ENCODE measurements around the gene STX8.

- no peak for TF ChIP-seq CTCF (IDR thresholded peaks at IDR 0.05 in 2 of 3, conservative IDR thresholded peaks at IDR 0.05 in 1 of 3; ENCODE audit: borderline replicate concordance in 1 of 3, insufficient read depth in 1 of 3, low read depth in 2 of 3, low read length in 2 of 3)
- no peak for TF ChIP-seq POLR2A (IDR thresholded peaks at IDR 0.05; ENCODE audit: borderline replicate concordance, extremely low read depth, insufficient read depth, insufficient read length)
- no peak for TF ChIP-seq RAD21 (IDR thresholded peaks at IDR 0.05; ENCODE audit: low read depth)
- no peak for TF ChIP-seq EGR1 (IDR thresholded peaks at IDR 0.05; ENCODE audit: low read depth)
- no peak for TF ChIP-seq POLR2AphosphoS5 (IDR thresholded peaks at IDR 0.05; ENCODE audit: low read depth, low read length)
- TF ChIP-seq MAX (IDR thresholded peaks at IDR 0.05): no peak
- no peak for TF ChIP-seq REST (IDR thresholded peaks at IDR 0.05; ENCODE audit: low read depth)
Measured at GRCh38 chr17:9230346-9230745, 345.3 kb downstream of the STX8 start.
